GM12891 (cell line): ENCODE measurements around the gene XPNPEP3.

ENCODE experiments used
- POLR2AphosphoS5 ChIP-seq: IDR thresholded peaks from 2 replicates; pipeline ENCODE4 v1.6.1; 2011; ENCODE audit warnings: low read depth, low read length, control low read depth
- POU2F2 ChIP-seq: IDR thresholded peaks from 2 replicates; pipeline ENCODE4 v1.6.1; 2011; ENCODE audit warnings: low read depth, mild to moderate bottlenecking, control low read depth, low read length, moderate library complexity
- SPI1 ChIP-seq: IDR thresholded peaks from 2 replicates; pipeline ENCODE4 v1.6.1; 2011; ENCODE audit warnings: low read depth, low read length, control low read depth
- TAF1 ChIP-seq: IDR thresholded peaks from 2 replicates; pipeline ENCODE4 v1.6.1; 2011; ENCODE audit warnings: low read depth, low read length, control low read depth

DNA sequence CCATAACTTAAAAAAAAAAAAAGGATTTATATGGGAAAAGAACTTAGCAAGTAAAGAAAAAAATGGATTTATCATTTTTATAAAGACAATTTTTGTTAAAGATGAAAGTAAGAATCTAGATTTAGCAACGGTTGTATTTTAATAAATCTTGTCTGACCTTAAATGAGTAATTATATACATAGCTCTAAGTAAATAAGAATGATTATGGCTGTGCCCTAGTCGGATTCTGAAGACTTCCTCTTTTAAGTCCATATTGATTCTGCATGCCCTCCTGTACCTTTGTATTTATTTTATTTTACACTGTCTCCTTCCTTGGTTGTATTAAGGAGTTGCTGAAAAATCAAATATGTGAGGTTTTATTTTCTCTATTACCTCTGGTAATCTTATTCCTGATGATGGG is 101.4 kb downstream of the XPNPEP3 start:
- TF ChIP-seq TAF1 (no peak), POLR2AphosphoS5 (no peak), POU2F2 (no peak), SPI1 (no peak)
